Measurements from ENCODE around the gene EPS8.

EPS8 gene

DNA sequence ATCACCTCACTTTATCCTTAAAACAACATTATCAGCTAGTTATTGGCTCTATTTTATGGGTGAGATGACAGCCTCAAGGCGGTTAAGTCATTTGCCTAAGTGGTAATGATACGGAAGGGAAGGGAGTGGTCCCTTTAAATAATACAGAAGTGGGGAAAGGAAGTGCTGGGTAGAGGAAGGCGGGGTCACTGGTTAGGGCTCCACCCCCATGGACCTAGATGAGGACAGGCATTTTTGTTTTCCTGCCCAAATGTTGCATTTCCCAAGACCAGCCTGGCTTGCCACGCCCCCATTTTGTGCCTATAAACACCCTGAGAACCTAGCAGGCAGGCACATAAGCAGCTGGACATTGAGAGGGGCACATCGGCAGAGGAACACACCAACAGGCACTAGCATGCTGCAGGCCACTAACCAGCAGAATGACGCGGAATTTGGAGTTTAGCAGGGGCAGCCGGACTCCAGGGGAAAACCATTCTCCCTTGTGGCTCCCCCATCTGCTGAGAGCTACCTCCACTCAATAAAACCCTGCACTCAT, 100.9 kb downstream of the EPS8 start:
- DNase-seq = no peak

DNA sequence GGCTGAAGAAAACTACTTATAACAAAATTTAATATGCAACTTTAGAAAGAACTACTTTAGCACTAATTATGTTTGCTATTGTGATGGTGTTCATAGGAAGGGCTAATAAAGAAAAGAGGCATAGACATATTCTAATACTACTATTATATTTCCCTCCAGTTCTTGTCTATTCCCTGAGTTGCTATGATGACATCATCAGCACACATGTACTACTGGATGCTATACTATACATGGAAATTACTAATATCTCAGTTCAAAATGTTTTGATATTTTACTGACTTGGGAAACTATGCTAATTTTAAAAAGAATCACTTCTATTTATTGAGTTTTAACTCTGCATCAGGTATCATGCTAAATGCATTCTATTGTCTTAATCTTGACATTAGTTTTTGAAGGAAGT, 101.6 kb downstream of the EPS8 start:
- no peak for DNase-seq

GRCh38 chr12:15684896-15685658, 104.1 kb downstream of the EPS8 start:
- DNase-seq = no peak

- no peak for DNase-seq
Observed at GRCh38 chr12:15682826-15683225, 106.4 kb downstream of the EPS8 start.

GRCh38 chr12:15679151-15679550, 110.0 kb downstream of the EPS8 start:
- DNase-seq = no peak

- no peak for DNase-seq
Observed at GRCh38 chr12:15677726-15678201, 111.4 kb downstream of the EPS8 start.

GRCh38 chr12:15677228-15677627, 112.0 kb downstream of the EPS8 start:
- no peak for DNase-seq

DNA sequence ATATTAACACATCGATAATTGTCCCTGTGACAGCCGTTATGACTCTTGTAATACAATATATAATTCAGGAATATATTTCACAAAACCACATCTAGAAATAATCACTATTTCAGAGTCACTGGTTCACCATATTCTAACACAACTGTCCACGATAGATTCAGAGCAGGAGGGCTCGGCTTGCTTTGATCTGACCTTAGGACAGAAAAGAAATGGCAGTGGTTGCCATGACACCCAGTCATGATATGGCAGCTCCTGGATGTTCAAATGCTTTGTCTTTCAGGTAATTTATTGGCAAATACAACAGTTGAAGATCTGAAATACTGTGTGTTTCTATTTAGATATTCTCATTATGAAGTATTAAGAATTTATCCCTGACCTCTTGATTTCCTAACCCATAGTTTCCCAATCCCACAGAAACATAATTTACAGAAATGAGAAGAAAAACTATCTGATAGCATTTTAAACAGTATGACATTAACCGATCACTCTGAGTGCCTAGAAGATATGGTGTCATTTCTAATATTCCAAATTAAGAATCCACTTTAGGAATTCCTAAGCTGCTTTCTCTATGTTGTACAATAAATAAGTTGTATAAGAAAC, 116.4 kb downstream of the EPS8 start:
- no peak for DNase-seq

GRCh38 chr12:15670756-15671155, 118.4 kb downstream of the EPS8 start:
- DNase-seq = no peak

DNA sequence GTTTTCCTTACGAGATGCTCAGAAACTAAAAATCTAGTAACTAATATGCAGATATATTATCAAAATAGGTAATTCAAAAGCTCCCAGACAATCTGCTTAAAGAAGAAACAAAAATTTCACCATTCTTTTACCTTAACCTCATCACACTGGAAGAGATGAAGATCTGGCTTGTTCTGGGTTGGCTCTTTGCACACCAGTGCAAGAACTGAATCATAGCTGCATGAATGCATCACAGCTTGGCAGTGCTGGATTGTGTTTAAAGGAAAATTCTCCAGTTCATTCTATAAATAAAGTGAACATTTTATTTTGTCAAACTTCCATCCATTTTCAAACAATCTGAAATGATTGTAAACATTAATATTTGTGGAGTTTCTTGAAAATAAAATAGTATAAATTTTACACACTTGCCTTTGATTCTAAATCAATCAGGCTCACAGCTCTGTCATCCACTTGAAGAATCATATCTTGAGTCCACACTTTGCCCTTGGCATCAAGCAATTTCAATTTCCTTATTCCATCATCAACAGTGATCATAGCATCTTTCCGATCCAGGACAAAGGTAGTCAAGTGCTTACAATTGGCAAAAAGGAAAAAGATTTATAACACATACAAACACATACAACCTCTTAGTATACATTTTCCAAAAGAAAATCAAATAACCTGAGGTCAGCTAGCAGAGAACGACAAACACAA, 119.8 kb downstream of the EPS8 start:
- DNase-seq = no peak

DNA sequence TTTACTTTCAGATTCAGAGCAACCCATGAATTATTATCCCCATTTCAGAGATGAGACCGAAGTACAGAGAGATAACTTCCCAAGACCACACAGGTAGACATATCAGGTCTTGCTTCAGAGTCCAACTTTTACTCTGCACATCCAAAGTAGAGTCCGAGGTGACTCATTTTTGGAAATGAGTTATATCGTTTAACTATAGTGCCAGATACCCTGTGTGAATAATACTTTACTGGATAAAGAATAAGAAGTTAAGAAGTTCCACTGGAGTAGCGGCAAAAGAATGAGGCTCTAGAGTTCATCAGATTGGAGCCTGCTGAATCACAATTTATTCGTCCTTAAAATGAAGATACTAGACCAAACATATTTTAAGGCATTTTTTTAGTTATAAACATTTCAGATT, 124.7 kb downstream of the EPS8 start:
- no peak for DNase-seq

GRCh38 chr12:15662983-15663659, 126.1 kb downstream of the EPS8 start:
- no peak for DNase-seq

DNA sequence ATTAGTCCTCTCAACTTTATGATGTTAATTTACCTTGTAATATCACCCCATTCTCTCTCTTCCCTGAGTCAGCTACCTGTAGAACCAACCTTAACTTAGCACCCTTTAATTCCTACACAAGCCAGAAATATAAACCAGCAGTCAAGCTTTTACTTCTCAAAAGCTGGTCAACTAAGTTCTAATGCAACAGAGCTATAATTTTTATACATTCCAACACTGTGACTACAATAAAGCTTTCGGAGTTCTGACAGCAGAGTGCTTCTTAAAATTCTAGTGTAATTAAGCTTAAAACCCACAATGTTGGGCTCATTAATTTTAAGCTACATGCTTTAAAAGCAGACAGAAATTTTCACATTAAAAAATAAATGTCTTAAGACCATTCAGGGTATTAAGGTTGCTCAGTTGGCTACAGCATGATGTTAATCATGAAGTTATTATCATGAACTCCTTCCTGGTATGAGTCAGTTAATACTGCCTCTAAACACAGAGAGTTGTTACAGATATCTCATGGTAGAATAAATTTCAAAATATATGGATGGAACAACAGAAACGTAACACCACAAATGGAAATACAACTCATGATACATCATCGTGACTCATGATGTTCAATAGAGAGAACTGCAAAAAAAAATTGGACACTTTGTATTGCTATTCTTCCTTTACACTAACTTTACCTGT, 126.7 kb downstream of the EPS8 start:
- DNase-seq = no peak

DNA sequence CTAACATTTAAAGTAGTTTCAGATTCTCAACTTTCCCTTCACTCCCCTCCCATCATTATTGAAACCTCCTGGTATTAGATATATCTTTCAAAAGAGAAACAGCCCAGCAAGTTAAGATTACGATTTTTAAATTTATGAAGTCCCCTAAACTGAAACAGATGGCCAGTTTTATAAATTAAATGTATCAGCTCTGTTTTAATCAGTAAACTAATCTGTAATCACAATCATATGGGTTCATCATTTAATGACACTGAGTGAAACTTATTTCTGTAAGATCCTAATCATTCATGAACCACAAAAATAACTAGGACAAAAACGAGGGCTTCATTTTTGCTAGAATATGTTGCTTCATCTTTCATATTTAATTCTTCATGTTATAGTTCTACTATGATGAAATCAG, 137.8 kb downstream of the EPS8 start:
- no peak for DNase-seq

DNA sequence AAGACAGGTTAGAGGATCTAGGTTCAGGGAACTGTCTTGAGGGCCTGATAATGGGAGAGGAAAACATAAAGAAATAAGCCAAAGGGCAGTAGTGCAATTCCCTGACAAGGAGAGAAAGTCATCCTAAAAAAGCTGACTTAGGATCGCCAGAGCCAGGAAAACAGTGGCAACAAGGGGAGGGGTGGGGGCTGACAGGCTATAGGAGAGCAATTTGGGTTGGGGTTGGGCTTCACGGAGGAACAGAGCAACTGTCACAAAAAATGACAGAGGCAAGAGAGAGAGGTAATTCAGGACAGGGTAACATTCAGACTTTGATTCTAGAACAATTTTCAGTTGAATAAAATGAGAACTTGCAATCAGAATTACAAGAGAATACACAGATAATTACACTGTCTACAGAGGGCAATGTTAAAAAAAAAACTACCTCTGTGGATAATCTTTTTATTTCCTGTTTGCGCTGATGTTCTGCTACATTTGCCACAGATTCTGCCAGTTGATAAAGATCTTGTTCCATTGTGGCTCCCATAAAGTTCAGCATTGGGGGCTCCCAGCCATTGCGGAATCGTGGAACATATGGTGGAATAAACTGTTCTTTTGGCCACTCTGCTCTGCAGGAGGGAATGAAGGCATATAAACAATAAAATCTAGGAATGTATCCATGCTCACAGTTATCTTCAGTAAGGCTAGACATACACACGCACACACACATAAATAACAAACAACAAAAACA, 138.6 kb downstream of the EPS8 start:
- no peak for DNase-seq

GRCh38 chr12:15649347-15649746, 139.8 kb downstream of the EPS8 start:
- no peak for DNase-seq

GRCh38 chr12:15648558-15648957, 140.6 kb downstream of the EPS8 start:
- DNase-seq = no peak

DNA sequence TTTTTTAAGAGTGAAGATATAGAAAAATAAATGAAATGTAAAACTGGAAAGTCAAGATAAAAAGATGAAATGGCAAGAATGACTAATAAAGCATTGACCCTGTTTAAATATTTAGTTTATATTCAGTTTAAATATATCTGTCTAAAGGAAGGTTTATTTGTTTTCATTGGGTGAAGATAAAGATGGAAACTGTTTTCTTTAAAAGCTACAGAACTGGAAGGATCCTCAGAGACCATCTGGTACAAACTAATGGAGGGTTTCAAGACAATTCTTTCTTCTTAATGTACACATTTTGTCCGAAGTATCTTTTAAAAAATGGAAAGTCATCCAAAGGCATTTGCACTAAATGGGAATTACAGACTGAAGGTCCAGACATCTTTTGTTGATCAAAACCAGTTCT, 142.6 kb downstream of the EPS8 start:
- no peak for DNase-seq

GRCh38 chr12:15644700-15645099, 144.5 kb downstream of the EPS8 start:
- no peak for DNase-seq

GRCh38 chr12:15638231-15638630, 151.0 kb downstream of the EPS8 start:
- no peak for DNase-seq

DNA sequence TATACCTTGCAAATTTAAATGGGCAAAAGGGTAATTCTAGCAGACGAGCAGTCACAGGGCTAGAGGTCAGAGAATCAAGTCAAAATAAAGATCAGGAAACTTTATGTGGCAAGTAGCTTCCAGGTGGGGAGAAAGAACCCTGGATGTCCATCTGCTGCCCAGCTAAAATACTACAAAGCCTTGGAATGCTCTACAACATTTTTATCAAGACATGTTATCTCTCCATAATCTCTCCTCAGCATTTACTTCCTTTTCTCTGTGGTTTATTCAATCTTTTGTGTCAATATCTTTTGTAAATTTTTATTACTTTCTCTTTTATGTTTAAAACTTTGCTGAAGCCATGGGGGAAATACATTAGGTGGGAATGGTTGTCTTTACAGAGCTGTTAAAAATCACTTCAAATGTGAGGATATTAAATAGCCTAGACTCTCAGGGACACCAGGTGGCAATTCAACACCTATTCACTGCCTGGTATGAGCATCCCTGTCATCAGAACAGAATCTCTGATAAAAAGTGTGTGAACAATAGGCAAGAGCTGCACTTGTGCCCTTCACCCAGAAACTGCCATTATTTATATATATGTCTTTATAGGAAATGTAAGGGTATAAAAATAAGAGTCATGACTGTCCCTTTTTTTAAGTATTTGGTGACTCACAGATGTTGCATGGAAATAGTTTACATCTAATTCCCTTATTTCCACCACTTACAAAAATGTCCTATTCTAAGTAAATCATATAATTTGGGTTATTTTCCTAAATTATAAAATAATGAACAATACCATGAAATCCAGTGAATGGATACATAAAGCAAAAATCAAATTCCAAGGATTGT, 152.9 kb downstream of the EPS8 start:
- no peak for DNase-seq
